Fibroblast of lung (primary cell): ENCODE data around the gene TMEM126A. TPM values are rescaled to one million over a fixed set of nuclear protein-coding genes. Genes with fewer than 3 reads are reported as not detected.
A peak's percentile ranks its signal among the peaks of the same experiment; 100 is the strongest.

Source experiments
- DNase-seq, 2 donors: peaks; one replicate each; pipeline versions ENCODE4 v3.0.0 to v3.0.0-alpha.2; 2010; ENCODE audit warnings: low read depth in 2 of 2
- H2AFZ ChIP-seq: 2 replicates; pipeline ENCODE4 v1.5.1; 2012; ENCODE audit warnings: low read length, control low read depth, inconsistent platforms
- H3K27ac ChIP-seq: 2 replicates; pipeline ENCODE4 v1.5.1; 2011; ENCODE audit warnings: low read length, control low read depth; ENCODE audit not compliant: insufficient read depth
- H3K27me3 ChIP-seq: 2 replicates; pipeline ENCODE4 v1.5.1; 2011; ENCODE audit warnings: mild to moderate bottlenecking, low read length; ENCODE audit not compliant: control insufficient read depth, insufficient read depth
- H3K36me3 ChIP-seq: 2 replicates; pipeline ENCODE4 v1.5.1; 2011; ENCODE audit warnings: low read length; ENCODE audit not compliant: control insufficient read depth, insufficient read depth
- H3K4me1 ChIP-seq: 2 replicates; pipeline ENCODE4 v1.5.1; 2011; ENCODE audit warnings: low read length; ENCODE audit not compliant: control insufficient read depth, insufficient read depth; ENCODE audit errors: extremely low read depth
- H3K4me2 ChIP-seq: 2 replicates; pipeline ENCODE4 v1.5.1; 2011; ENCODE audit warnings: low read length, control low read depth; ENCODE audit not compliant: insufficient read depth; ENCODE audit errors: extremely low read depth
- H3K4me3 ChIP-seq, 4 experiments: fragments of 200-600 bp in 1 of 4; sonication (generic) in 1 of 4; replicated peaks in 1 of 4; 2 replicates each; pipeline ENCODE4 v1.5.1; 2011 to 2016; ENCODE audit warnings: low read length in 4 of 4, low read depth in 3 of 4, mild to moderate bottlenecking in 3 of 4, control low read depth in 2 of 4, inconsistent platforms in 1 of 4, mixed read lengths in 1 of 4; ENCODE audit not compliant: insufficient read depth in 1 of 4; ENCODE audit errors: control extremely low read depth in 1 of 4
- H3K79me2 ChIP-seq: 2 replicates; pipeline ENCODE4 v1.5.1; 2012; ENCODE audit warnings: mild to moderate bottlenecking, low read length, inconsistent platforms; ENCODE audit not compliant: control insufficient read depth, insufficient read depth
- H3K9ac ChIP-seq: 2 replicates; pipeline ENCODE4 v1.5.1; 2011; ENCODE audit warnings: mild to moderate bottlenecking, low read length, control low read depth; ENCODE audit not compliant: insufficient read depth
- H3K9me3 ChIP-seq: 2 replicates; pipeline ENCODE4 v1.5.1; 2012; ENCODE audit warnings: low read depth, low read length; ENCODE audit not compliant: control insufficient read depth, insufficient read depth
- H4K20me1 ChIP-seq: 2 replicates; pipeline ENCODE4 v1.5.1; 2011; ENCODE audit warnings: low read length; ENCODE audit not compliant: control insufficient read depth, insufficient read depth; ENCODE audit errors: extremely low read depth
- EZH2 ChIP-seq: IDR thresholded peaks from 2 replicates; pipeline ENCODE4 v1.5.1; 2012; ENCODE audit warnings: low read length, control low read depth, mild to moderate bottlenecking; ENCODE audit errors: missing control alignments
- polyA minus RNA-seq: library from RNA; depleted of rRNA, polyadenylated mRNA; stranded (reverse); fragments of >200 nt; gene quantifications from 2 replicates; pipeline ENCODE4 v1.2.3, GENCODE V29; 2011; ENCODE audit warnings: low replicate concordance
- polyA plus RNA-seq, 2 donors: library from polyadenylated mRNA; depleted of rRNA in 1 of 2; stranded (reverse) in 1 of 2; unstranded in 1 of 2; fragments of >200 nt; gene quantifications; 2 replicates each; pipeline ENCODE4 v1.2.1, GENCODE V29; 2011 to 2012; ENCODE audit warnings: missing spikeins in 1 of 2
- total RNA-seq: library from RNA; depleted of rRNA; stranded (reverse); fragments of >200 nt; gene quantifications from 2 replicates; pipeline ENCODE4 v1.2.1, GENCODE V29; 2014
- TF ChIP-seq, protein P1 (sequence below), 2 donors: IDR thresholded peaks in 1 of 2; conservative IDR thresholded peaks in 1 of 2; 1 replicate in 1 of 2; 2 replicates in 1 of 2; pipeline ENCODE4 v1.5.1; 2011 to 2012; ENCODE audit warnings: low read length in 2 of 2, control low read depth in 1 of 2, inconsistent platforms in 1 of 2, low read depth in 1 of 2, mild to moderate bottlenecking in 1 of 2

The TMEM126A gene
- total RNA-seq, result 36.0 and 36.7 TPM in 2 replicates
- polyA plus RNA-seq, result 63.9 and 76.6 TPM in 2 replicates
- polyA plus RNA-seq (2012), result 68.7 and 71.2 TPM in 2 replicates
- polyA minus RNA-seq, result 15.1 and 22.4 TPM in 2 replicates

GRCh38 chr11:85647604-85648299 lies at the start of gene TMEM126A:
TMEM126A (plus strand) TSS chr11:85647967; CDS start chr11:85650256, 2,289 bp downstream.
- Histone ChIP-seq H3K4me3 (peak within 1 kb of the TSS; percentile 61 to 96 (median 84)), H2AFZ (peak within 1 kb of the TSS; percentile 98), H3K27me3 (no peaks in the 10 kb centered on the region), H3K4me2 (peak within 1 kb of the TSS; percentile 92), H3K9me3 (no peaks in the 10 kb centered on the region), H3K9ac (peak within 1 kb of the TSS; percentile 78), H3K27ac (peak within 1 kb of the TSS; percentile 84), H3K79me2 (peaks cover 15% of the 10 kb centered on the region), H3K36me3 (no peaks in the 10 kb centered on the region), H4K20me1 (no peaks in the 10 kb centered on the region), H3K4me1 (peaks cover 4% of the 10 kb centered on the region)
- TF ChIP-seq EZH2, result no peak
- DNase-seq, result peak; percentile 78 to 85

DNA sequence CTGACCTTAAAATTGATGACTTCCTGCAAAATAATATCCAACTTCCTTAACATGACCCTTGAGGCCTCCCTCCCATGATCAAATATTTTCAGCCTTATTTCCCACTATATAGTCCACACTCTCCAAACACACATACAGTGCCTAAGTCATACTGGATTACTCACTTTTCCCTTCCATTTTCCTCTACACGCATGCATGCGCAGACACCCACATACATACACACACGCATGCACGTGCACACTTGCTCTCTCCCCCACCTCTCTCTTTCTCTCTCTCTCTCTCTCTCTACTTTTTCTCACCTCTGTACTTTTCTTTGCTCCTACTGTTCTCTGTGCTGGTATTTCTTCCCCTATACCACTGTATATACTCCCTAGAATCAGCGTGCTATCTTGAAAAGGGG lies 48.7 kb upstream of the TMEM126A start:
- no peaks in the 10 kb centered on the region for H3K4me1 ChIP-seq
- H3K79me2 ChIP-seq, result no peaks in the 10 kb centered on the region
- H3K27me3 ChIP-seq, result no peaks in the 10 kb centered on the region
- H2AFZ ChIP-seq, result no peak overlapping the region
- no peaks in the 10 kb centered on the region for H3K36me3 ChIP-seq
- H3K4me2 ChIP-seq, result no peak overlapping the region
- no peak overlapping the region for H3K9ac ChIP-seq
- H3K9me3 ChIP-seq, result no peaks in the 10 kb centered on the region
- H3K27ac ChIP-seq, result no peak overlapping the region
- no peak for DNase-seq
- TF ChIP-seq, protein P1, sequence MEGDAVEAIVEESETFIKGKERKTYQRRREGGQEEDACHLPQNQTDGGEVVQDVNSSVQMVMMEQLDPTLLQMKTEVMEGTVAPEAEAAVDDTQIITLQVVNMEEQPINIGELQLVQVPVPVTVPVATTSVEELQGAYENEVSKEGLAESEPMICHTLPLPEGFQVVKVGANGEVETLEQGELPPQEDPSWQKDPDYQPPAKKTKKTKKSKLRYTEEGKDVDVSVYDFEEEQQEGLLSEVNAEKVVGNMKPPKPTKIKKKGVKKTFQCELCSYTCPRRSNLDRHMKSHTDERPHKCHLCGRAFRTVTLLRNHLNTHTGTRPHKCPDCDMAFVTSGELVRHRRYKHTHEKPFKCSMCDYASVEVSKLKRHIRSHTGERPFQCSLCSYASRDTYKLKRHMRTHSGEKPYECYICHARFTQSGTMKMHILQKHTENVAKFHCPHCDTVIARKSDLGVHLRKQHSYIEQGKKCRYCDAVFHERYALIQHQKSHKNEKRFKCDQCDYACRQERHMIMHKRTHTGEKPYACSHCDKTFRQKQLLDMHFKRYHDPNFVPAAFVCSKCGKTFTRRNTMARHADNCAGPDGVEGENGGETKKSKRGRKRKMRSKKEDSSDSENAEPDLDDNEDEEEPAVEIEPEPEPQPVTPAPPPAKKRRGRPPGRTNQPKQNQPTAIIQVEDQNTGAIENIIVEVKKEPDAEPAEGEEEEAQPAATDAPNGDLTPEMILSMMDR (conservative IDR thresholded peaks at IDR 0.05 in 1 of 2, IDR thresholded peaks at IDR 0.05 in 1 of 2; ENCODE audit: low read depth in 1 of 2, low read length in 2 of 2), result no peak
- no peak for TF ChIP-seq EZH2
- H3K4me3 ChIP-seq, result no peak overlapping the region
- H4K20me1 ChIP-seq, result no peaks in the 10 kb centered on the region

DNA sequence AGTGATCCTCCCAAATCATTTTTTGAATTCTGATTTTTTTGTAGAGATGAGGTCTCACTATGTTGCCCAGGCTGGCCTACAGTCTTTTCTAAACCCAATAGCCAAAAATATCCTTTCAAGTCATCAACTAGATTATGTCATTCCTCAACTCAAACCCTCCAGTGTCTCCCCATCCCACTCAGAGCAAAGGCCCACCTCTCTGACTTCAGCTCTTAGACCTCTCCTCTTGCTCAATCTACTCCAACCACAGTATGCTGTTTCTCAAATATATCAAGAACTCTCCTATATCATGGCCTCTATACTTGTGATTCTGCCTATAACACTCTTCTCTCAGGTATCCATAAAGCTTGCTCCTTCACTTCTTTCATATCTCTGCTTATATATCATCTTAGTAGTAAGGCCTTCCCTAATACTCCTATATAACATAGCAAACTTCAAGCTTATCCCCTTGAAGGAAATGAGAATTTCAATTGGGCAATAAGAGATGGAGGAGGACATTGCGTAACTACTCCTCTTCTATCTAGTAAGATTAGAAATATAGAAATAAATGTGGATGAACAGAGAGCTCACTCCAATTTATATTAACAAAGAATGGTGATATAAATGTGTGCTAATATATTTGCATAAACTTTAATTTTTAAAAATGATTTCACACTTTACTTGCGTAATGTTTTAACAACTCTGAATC lies 45.1 kb upstream of the TMEM126A start:
- Histone ChIP-seq H3K9ac (no peak overlapping the region), H4K20me1 (no peaks in the 10 kb centered on the region), H2AFZ (no peak overlapping the region), H3K9me3 (no peaks in the 10 kb centered on the region), H3K79me2 (no peaks in the 10 kb centered on the region), H3K4me2 (no peak overlapping the region), H3K27me3 (no peaks in the 10 kb centered on the region), H3K4me3 (no peak overlapping the region), H3K27ac (no peak overlapping the region), H3K36me3 (no peaks in the 10 kb centered on the region), H3K4me1 (no peaks in the 10 kb centered on the region)
- peak in 1 of 2 donors; percentile 14 for DNase-seq
- TF ChIP-seq, protein P1 (conservative IDR thresholded peaks at IDR 0.05 in 1 of 2, IDR thresholded peaks at IDR 0.05 in 1 of 2; ENCODE audit: low read depth in 1 of 2, low read length in 2 of 2), result no peak
- TF ChIP-seq EZH2, result no peak
